Measurements from ENCODE around the gene ARMC9.
A peak's percentile ranks its signal among the peaks of the same experiment; 100 is the strongest.

Gene ARMC9

GRCh38 chr2:231317579-231317978 is 119.1 kb downstream of the ARMC9 start:
- no peak for DNase-seq (ENCODE audit: low spot score)

- no peak for DNase-seq (ENCODE audit: low spot score)
These were observed 120.0 kb downstream of the ARMC9 start for GRCh38 chr2:231318436-231318835.

- no peak for DNase-seq (ENCODE audit: low spot score)
These were observed 120.5 kb downstream of the ARMC9 start for GRCh38 chr2:231318954-231319353.

- no peak for DNase-seq (ENCODE audit: low spot score)
These were observed 121.4 kb downstream of the ARMC9 start for GRCh38 chr2:231319867-231320266.

- no peak for DNase-seq (ENCODE audit: low spot score)
These were observed 122.6 kb downstream of the ARMC9 start for GRCh38 chr2:231321021-231321420.

GRCh38 chr2:231321556-231322334 is 123.3 kb downstream of the ARMC9 start:
- DNase-seq (ENCODE audit: low spot score), result peak; percentile 82

GRCh38 chr2:231323316-231323715 is 124.9 kb downstream of the ARMC9 start:
- DNase-seq (ENCODE audit: low spot score), result no peak

GRCh38 chr2:231325826-231326225 is 127.4 kb downstream of the ARMC9 start:
- DNase-seq (ENCODE audit: low spot score), result no peak

DNA sequence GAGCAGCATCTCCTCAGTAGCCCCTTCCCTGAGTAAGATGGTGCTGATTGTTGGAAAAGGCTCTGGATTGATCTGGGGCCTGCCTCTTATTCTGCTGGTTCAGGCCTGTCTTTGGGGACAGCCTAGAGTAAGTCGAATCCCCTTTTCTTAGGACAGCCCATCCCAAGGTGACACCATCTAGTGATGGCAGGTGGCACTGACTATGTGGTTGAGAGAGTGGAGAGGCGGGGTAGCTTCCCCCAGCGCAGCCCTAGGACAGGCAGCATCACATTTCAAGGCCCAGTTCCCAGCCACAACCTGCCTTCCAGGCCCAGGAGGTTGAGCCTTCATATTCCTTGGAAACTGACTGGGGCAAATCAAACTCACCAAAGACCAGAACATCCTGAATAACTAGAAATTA is 128.0 kb downstream of the ARMC9 start:
- no peak for DNase-seq (ENCODE audit: low spot score)

DNA sequence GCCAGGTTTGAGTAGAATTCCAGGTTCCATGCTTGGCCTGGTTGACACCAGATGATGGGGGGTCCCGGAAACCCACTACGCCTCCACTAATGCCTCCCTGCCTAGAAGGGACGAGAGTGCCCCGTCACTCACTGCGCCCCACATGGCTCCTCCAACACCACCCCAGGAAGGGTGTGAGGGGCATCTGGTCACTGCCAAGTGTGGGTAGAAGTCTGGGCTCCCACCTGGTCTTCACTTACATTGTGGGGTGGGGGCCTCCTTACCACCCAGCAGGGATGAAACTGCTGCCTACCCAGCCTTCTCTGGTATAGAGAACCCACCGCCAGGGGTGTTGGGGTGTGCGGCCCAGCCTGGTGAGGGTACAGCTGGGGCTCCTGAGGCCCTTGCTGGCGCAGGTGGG is 131.9 kb downstream of the ARMC9 start:
- DNase-seq (ENCODE audit: low spot score), result no peak

GRCh38 chr2:231331533-231331932 is 133.1 kb downstream of the ARMC9 start:
- no peak for DNase-seq (ENCODE audit: low spot score)

DNA sequence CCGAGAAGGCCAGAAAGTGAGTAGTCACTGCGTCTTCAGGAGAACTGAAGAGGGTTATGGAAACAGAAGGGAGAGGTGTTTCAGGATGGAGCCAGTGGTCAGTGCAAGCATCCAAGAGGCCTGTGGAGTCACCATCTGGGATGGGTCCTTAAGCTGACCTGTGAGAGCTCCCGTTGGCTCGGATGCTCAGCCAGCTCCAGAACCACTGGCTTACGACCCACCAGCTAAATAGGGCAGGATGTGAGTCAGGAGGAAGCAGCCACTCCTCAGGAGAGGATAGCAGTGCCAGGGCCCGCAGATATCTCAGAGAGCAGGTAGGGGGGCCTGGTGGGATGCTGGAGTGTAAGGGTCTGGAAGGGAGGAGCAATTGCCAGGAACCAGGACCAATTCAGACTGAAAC is 134.0 kb downstream of the ARMC9 start:
- no peak for DNase-seq (ENCODE audit: low spot score)

DNA sequence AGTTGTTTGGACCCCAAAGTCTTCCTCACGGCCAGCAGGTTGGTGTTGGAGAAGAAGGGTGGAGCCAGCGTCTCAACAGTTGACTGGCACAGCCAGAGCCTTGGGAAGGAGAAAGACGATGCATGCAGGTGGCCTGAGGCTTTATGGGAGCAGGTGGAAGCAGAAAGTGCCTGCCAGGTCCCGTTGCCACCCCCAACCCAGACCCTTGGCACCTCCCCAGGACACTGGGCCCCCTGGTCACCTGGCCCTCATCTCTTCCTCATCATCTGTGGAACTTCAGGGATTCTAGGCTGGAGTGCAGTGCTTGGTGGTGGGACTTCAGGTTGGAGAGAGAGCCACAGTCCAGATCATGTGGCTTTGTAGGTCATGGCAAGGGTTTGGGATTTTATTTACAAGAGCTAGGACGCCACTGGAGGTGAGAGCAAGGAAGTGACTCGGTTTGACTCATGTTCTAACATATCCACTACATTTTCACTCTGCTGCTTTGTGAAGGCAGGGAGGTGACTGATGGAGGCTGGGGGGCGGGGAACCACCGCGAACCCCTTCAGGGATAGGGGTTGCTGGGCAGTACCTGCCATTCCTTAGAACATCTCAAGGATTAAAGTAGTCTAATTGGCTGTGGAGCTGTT is 134.6 kb downstream of the ARMC9 start:
- no peak for DNase-seq (ENCODE audit: low spot score)

GRCh38 chr2:231334179-231334930 is 135.9 kb downstream of the ARMC9 start:
- no peak for DNase-seq (ENCODE audit: low spot score)

DNA sequence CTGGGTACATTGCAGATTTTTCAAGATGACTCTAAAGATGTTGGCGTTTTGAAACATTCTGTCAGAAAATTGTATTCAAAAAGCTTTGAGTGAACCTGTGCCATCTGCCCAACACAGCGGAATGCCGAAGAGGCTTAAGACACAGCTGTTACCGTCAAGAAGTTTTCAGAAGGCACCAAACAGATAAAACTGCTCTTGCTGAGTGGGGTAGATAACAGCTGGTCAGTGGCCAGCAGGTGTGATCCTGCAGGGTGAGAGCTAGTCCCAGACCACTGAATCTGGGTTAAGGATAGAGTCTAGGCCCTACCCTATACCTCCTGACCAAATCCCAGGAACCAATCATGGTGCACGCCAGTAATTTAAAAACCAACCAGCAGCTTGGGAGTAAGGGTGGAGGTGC is 136.6 kb downstream of the ARMC9 start:
- no peak for DNase-seq (ENCODE audit: low spot score)

DNA sequence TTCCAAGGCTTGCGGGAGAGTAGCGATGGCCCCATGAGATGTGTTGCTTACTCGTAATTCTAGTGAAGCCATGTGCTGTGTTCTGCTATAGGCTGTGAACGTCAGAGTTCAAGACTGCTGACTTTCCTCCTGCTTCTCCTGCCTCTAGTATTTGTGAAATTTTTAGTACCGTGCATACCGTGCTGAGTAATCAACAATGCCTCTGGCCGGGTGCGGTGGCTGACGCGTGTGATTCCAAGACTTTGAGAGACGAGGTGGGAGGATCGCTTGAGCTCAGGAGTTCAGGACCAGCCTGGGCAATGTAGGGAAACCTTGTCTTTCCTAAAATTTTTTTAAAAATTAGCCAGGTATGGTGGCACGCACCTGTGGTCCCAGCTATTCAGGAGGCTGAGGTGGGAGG is 137.2 kb downstream of the ARMC9 start:
- DNase-seq (ENCODE audit: low spot score), result no peak

DNA sequence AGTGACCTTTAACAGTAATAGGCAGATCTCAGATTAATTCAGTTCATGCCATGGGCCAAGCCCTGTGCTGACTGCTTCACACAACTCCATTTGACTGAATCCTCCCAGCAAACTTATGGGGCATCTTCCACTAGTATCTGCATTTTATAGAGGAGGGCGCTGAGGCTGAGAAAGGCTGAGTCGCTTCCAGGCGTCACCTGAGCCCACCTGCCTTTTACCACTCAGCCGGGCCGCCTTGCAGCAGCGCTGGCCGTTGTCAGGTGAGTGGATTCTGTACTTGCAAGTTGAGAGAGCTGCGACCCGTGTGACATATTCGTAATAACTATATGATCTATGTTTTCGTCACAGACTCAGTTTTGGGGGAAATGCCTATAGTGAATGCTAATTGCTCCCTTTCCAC is 137.8 kb downstream of the ARMC9 start:
- DNase-seq (ENCODE audit: low spot score), result no peak

DNA sequence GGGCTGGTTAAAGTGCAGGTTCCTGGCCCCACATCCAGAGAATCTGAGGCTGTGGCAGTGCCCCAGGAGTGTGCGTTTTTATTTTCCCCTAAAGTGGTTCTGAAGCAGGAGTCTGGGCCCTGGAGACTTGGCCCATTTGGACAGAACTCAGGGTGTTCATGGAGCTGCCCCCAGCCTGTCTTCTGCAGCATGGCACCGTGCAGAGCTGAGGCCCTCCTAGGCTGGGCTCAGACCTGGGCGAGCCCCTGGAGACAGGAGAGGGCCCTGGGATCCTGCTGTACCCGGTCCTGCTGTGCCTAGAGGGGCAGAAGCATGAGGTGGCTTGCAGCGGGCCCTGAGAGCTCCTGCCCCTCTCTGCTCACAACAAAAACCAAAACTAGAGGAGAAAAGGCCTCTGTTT is 138.3 kb downstream of the ARMC9 start:
- DNase-seq (ENCODE audit: low spot score), result no peak

- no peak for DNase-seq (ENCODE audit: low spot score)
These were observed 139.7 kb downstream of the ARMC9 start for GRCh38 chr2:231337807-231338759.

GRCh38 chr2:231339316-231339715 is 140.9 kb downstream of the ARMC9 start:
- DNase-seq (ENCODE audit: low spot score), result no peak

GRCh38 chr2:231341100-231341499 is 142.7 kb downstream of the ARMC9 start:
- no peak for DNase-seq (ENCODE audit: low spot score)
